ENCODE data around the gene TUBGCP2. TPM values are rescaled to one million over a fixed set of nuclear protein-coding genes. Genes with fewer than 3 reads are reported as not detected.

The TUBGCP2 gene
- total and polyA plus RNA-seq, 9 of the 15 experiments (the other 6 are each of a cell fraction or from before 2014, with no cell fraction given) = 4.3 to 56.6 (median 28.4) TPM

- Histone ChIP-seq H3K9ac (ENCODE audit: insufficient read depth in 1 of 2, low read depth in 2 of 2, low read length in 2 of 2) (no peak overlapping the region), H3K4me1 (replicated peaks in 1 of 2; ENCODE audit: control insufficient read depth in 2 of 2, insufficient read depth in 2 of 2, low read length in 2 of 2) (peaks cover 7 to 73% of the 10 kb centered on the region in 2 experiments), H3K27me3 (ENCODE audit: control insufficient read depth in 2 of 2, insufficient read depth in 2 of 2, low read length in 2 of 2) (no peaks in the 10 kb centered on the region), H3K4me3 (no peak overlapping the region), H2AFZ (ENCODE audit: low read depth, low read length) (no peak overlapping the region), H3K9me3 (replicated peaks; ENCODE audit: control insufficient read depth, insufficient read depth, low read depth, low read length) (no peaks in the 10 kb centered on the region), H4K20me1 (replicated peaks; ENCODE audit: control insufficient read depth, insufficient read depth, low read length) (no peaks in the 10 kb centered on the region), H3K36me3 (ENCODE audit: control insufficient read depth, insufficient read depth, low read length) (no peaks in the 10 kb centered on the region), H3K27ac (ENCODE audit: extremely low read depth, low read depth, low read length) (no peak overlapping the region), H3K4me2 (ENCODE audit: insufficient read depth, low read length) (no peak overlapping the region), H3K79me2 (ENCODE audit: control insufficient read depth, insufficient read depth, low read length) (no peaks in the 10 kb centered on the region), H3K9me1 (ENCODE audit: control insufficient read depth, insufficient read depth, low read length) (no peaks in the 10 kb centered on the region)
- no TSS peak for BruUV-seq (replicated peaks)
- TF ChIP-seq ZNF780A (CRISPR knock-in tag; IDR thresholded peaks at IDR 0.05) (no peak), SAFB2 (IDR thresholded peaks at IDR 0.05; ENCODE audit: borderline replicate concordance, low read depth, low read length, severe bottlenecking) (no peak), ZNF830 (CRISPR knock-in tag; IDR thresholded peaks at IDR 0.05) (no peak), SLC30A9 (CRISPR knock-in tag; IDR thresholded peaks at IDR 0.05) (no peak), ZNF717 (CRISPR knock-in tag; IDR thresholded peaks at IDR 0.05) (no peak), WHSC1 (IDR thresholded peaks at IDR 0.05; ENCODE audit: low read length) (no peak), FOXP1 (CRISPR knock-in tag; IDR thresholded peaks at IDR 0.05) (no peak), GABPA (tag; conservative IDR thresholded peaks at IDR 0.05; ENCODE audit: low read depth) (no peak), KDM2B (CRISPR knock-in tag; IDR thresholded peaks at IDR 0.05) (no peak), IRF2 (CRISPR knock-in tag; IDR thresholded peaks at IDR 0.05) (no peak), HNRNPL (IDR thresholded peaks at IDR 0.05; ENCODE audit: low read depth, low read length) (no peak), FOXA1 (IDR thresholded peaks at IDR 0.05; ENCODE audit: borderline replicate concordance) (no peak), EZH2 (IDR thresholded peaks at IDR 0.05; ENCODE audit: borderline replicate concordance, low read depth, low read length) (no peak), ELF4 (CRISPR knock-in tag; IDR thresholded peaks at IDR 0.05) (no peak), ZNF232 (CRISPR knock-in tag; IDR thresholded peaks at IDR 0.05) (no peak), ZNF121 (CRISPR knock-in tag; conservative IDR thresholded peaks at IDR 0.05) (no peak), SRSF3 (IDR thresholded peaks at IDR 0.05; ENCODE audit: insufficient read depth, low read length) (no peak), RFX5 (IDR thresholded peaks at IDR 0.05; ENCODE audit: low read depth, low read length) (no peak)
- ATAC-seq (no peak), DNase-seq (ENCODE audit: extremely low read depth in 1 of 4, low spot score in 3 of 4) (no peak), FAIRE-seq (no peak)
- intact Hi-C loops (cut with micrococcal nuclease) (no loop called here), in situ Hi-C loops (cut with MboI) (no loop called here)
- POLR2A ChIA-PET = no interaction called here
- 36% methylated on average over 5 of the region's 15 CpGs for WGBS (ENCODE audit: insufficient coverage, low coverage, missing lambda C conversion rate)
- CTCF ChIA-PET (ENCODE audit: low intra/inter-chr PET ratio) = no interaction called here
These were observed 68.7 kb downstream of the TUBGCP2 start for GRCh38 chr10:133239990-133240389.
